Ovary (tissue), 3 donors: ENCODE results near the gene DUSP2.

Experiments used
- CTCF ChIP-seq, 3 donors: fragments of 450-650 bp in 2 of 3; fragments of 200-600 bp in 1 of 3; IDR thresholded peaks; one replicate each; pipeline versions ENCODE4 v1.5.1 to v1.8.0; 2016 to 2022; ENCODE audit warnings: antibody characterized with exemption in 3 of 3, mild to moderate bottlenecking in 1 of 3
- EP300 ChIP-seq: sonication (generic); formaldehyde crosslinking; IDR thresholded peaks from one replicate; pipeline ENCODE4 v1.6.1; 2017; ENCODE audit warnings: antibody characterized with exemption
- donor health status: DM: no; HTN: no; CAD: no.

- no peak for TF ChIP-seq EP300
- TF ChIP-seq CTCF (IDR thresholded peaks at IDR 0.05), result no peak
Measured at GRCh38 chr2:96181529-96181928, 36.3 kb upstream of the DUSP2 start.
